HepG2 (cell line): ENCODE results near the gene IPCEF1. TPM values are rescaled to one million over a fixed set of nuclear protein-coding genes. Genes with fewer than 3 reads are reported as not detected.
A peak's percentile ranks its signal among the peaks of the same experiment; 100 is the strongest.

Experiments
- ATAC-seq: fragments of 200-7000 bp; cut with Tn5 transposase; 3 replicates; pipeline ENCODE4 v1.9.1; 2020; ENCODE audit warnings: mild to moderate bottlenecking, moderate library complexity
- BruUV-seq: library from RNA; stranded (reverse); fragments of 400-500 nt; replicated peaks from 2 replicates; lab custom pipeline; 2021; lab: Mats Ljungman, UMichigan
- CTCF ChIA-PET: fragments of 300-600 bp; formaldehyde crosslinking; extraction: SDS; loops from one replicate; lab custom pipeline; 2021; ENCODE audit warnings: low total read pairs, inconsistent platforms, low intra/inter-chr PET ratio; lab: Yijun Ruan, JAX
- POLR2A ChIA-PET: fragments of 350-600 bp; sonication (Branson Sonifier 250); formaldehyde crosslinking; loops from one replicate; lab custom pipeline; 2020; ENCODE audit warnings: antibody characterized with exemption, inconsistent platforms; lab: Yijun Ruan, JAX
- DNase-seq: peaks from one replicate; pipeline ENCODE4 v3.0.0-alpha.2; 2015; ENCODE audit warnings: low spot score
- FAIRE-seq: peaks from 3 replicates; lab custom pipeline; 2011; peaks lifted over from hg19 to GRCh38; lab: Jason Lieb, UNC
- H2AFZ ChIP-seq: one replicate; pipeline ENCODE4 v1.6.1; 2011; ENCODE audit warnings: low read length, inconsistent platforms
- H3K27ac ChIP-seq: fragments of 300-600 bp; 3 replicates; pipeline ENCODE4 v1.8.0; 2011; ENCODE audit warnings: mixed run types, mild to moderate bottlenecking, mixed read lengths, low read length, inconsistent platforms; ENCODE audit not compliant: insufficient read depth; ENCODE audit errors: extremely low read length
- H3K27me3 ChIP-seq, 2 experiments: fragments of 200-600 bp in 1 of 2; 2 replicates in 1 of 2; 3 replicates in 1 of 2; pipeline versions ENCODE4 v1.6.0 to v1.8.0; 2011; ENCODE audit warnings: low read length in 2 of 2, mild to moderate bottlenecking in 2 of 2, moderate library complexity in 2 of 2, inconsistent platforms in 1 of 2; ENCODE audit not compliant: insufficient read depth in 2 of 2, control insufficient read depth in 1 of 2
- H3K36me3 ChIP-seq, 2 experiments: fragments of 200-600 bp in 1 of 2; replicated peaks in 1 of 2; 2 replicates in 1 of 2; 3 replicates in 1 of 2; pipeline versions ENCODE4 v1.5.1 to v1.8.0; 2011; ENCODE audit warnings: low read length in 2 of 2, inconsistent platforms in 1 of 2; ENCODE audit not compliant: insufficient read depth in 2 of 2, control insufficient read depth in 1 of 2
- H3K4me1 ChIP-seq: 2 replicates; pipeline ENCODE4 v1.5.1; 2012; ENCODE audit warnings: low read length, inconsistent platforms; ENCODE audit not compliant: insufficient read depth
- H3K4me2 ChIP-seq: 2 replicates; pipeline ENCODE4 v1.6.0; 2011; ENCODE audit warnings: low read depth, low read length, inconsistent platforms
- H3K4me3 ChIP-seq, 3 experiments: fragments of 200-600 bp in 1 of 3; sonication (generic), shearing (Covaris generic) in 1 of 3; replicated peaks in 1 of 3; 2 replicates each; pipeline ENCODE4 v1.5.1; 2011 to 2016; ENCODE audit warnings: low read length in 3 of 3, inconsistent platforms in 2 of 3, low read depth in 2 of 3, mild to moderate bottlenecking in 2 of 3, control low read depth in 1 of 3, mixed read lengths in 1 of 3; ENCODE audit not compliant: insufficient read depth in 1 of 3
- H3K79me2 ChIP-seq: one replicate; pipeline ENCODE4 v1.6.1; 2011; ENCODE audit warnings: low read length, inconsistent platforms; ENCODE audit not compliant: insufficient read depth
- H3K9ac ChIP-seq: 2 replicates; pipeline ENCODE4 v1.6.0; 2011; ENCODE audit warnings: mild to moderate bottlenecking, low read depth, low read length, inconsistent platforms; ENCODE audit not compliant: insufficient read depth
- H3K9me3 ChIP-seq: 2 replicates; pipeline ENCODE4 v1.5.1; 2012; ENCODE audit warnings: mild to moderate bottlenecking, low read length
- H4K20me1 ChIP-seq: 2 replicates; pipeline ENCODE4 v1.6.0; 2011; ENCODE audit warnings: inconsistent platforms, mild to moderate bottlenecking, low read length, moderate library complexity; ENCODE audit not compliant: insufficient read depth
- AHDC1 ChIP-seq: sonication (generic); formaldehyde crosslinking; IDR thresholded peaks from 2 replicates; pipeline ENCODE4 v1.5.1; 2020; ENCODE audit warnings: mild to moderate bottlenecking, missing genetic modification reagents, borderline replicate concordance
- HMGXB4 ChIP-seq, 2 experiments: sonication (generic) in 1 of 2; formaldehyde crosslinking in 1 of 2; IDR thresholded peaks; 2 replicates each; pipeline versions ENCODE4 v1.4.0 to v1.6.1; 2018 to 2020; ENCODE audit warnings: missing genetic modification reagents in 2 of 2, borderline replicate concordance in 1 of 2, low read depth in 1 of 2, mild to moderate bottlenecking in 1 of 2, missing biosample characterization in 1 of 2
- MAFG ChIP-seq: sonication (generic); formaldehyde crosslinking; IDR thresholded peaks from 2 replicates; pipeline ENCODE4 v1.5.1; 2020; ENCODE audit warnings: mild to moderate bottlenecking, missing genetic modification reagents
- SMC3 ChIP-seq: IDR thresholded peaks from 2 replicates; pipeline ENCODE4 v1.6.1; 2011; ENCODE audit warnings: low read length, improper control_type of control experiment
- SRSF4 ChIP-seq: fragments of 200-400 bp; formaldehyde crosslinking; IDR thresholded peaks from one replicate; pipeline ENCODE4 v1.6.1; 2018; ENCODE audit warnings: mild to moderate bottlenecking, low read depth, low read length, moderate library complexity; ENCODE audit not compliant: poor library complexity, severe bottlenecking
- STAG1 ChIP-seq: sonication (generic); formaldehyde crosslinking; IDR thresholded peaks from 2 replicates; pipeline ENCODE4 v1.4.0; 2020; ENCODE audit warnings: missing genetic modification reagents
- ZBTB1 ChIP-seq: sonication (generic); formaldehyde crosslinking; IDR thresholded peaks from 2 replicates; pipeline ENCODE4 v1.4.0; 2020; ENCODE audit warnings: missing genetic modification reagents, borderline replicate concordance
- ZBTB33 ChIP-seq: sonication (generic); formaldehyde crosslinking; IDR thresholded peaks from 2 replicates; pipeline ENCODE4 v1.4.0; 2020; ENCODE audit warnings: missing genetic modification reagents
- ZNF644 ChIP-seq: IDR thresholded peaks from 2 replicates; pipeline ENCODE4 v1.6.1; 2016; ENCODE audit warnings: low read depth
- WGBS: methylation state at CpG from one replicate; pipeline ENCODE4 v1.1.6; 2017; ENCODE audit warnings: low lambda C conversion rate; 5-methylcytosine and 5-hydroxymethylcytosine counted together
- in situ Hi-C: cut with HindIII; loops from 2 replicates; pipeline ENCODE4 v1.10.0; 2017; ENCODE audit warnings: low pct_unique_long_range_greater_than_20kb; ENCODE audit not compliant: extremely low pct_ligation_motif_present
- intact Hi-C: fragments of 100-400 bp; cut with micrococcal nuclease; formaldehyde crosslinking; loops from one replicate; pipeline ENCODE4 v1.10.0; 2022; ENCODE audit not compliant: unreplicated experiment
- polyA plus RNA-seq, 8 experiments: library from polyadenylated mRNA; depleted of rRNA in 3 of 8; stranded (reverse) in 7 of 8; unstranded in 1 of 8; fragments of >200 nt; fragmentation: Illumina TruSeq in 4 of 8; extraction: Trizol in 4 of 8; gene quantifications; 2 replicates each; pipeline versions ENCODE4 v1.2.1 to v1.2.3, GENCODE V29; 2011 to 2016; ENCODE audit warnings: low read depth in 4 of 8, missing spikeins in 1 of 8, mixed read lengths in 1 of 8; ENCODE audit not compliant: insufficient read depth in 1 of 8
- total RNA-seq, 5 experiments: library from RNA; depleted of rRNA; stranded (reverse); fragments of >200 nt; fragmentation: Illumina TruSeq; extraction: Trizol; gene quantifications; 2 replicates each; pipeline ENCODE4 v1.2.3, GENCODE V29; 2016; ENCODE audit warnings: low read depth in 1 of 5
- TF ChIP-seq, protein P1 (sequence below): sonication (generic); formaldehyde crosslinking; IDR thresholded peaks from 2 replicates; pipeline ENCODE4 v1.5.0; 2020; ENCODE audit warnings: mild to moderate bottlenecking, missing genetic modification reagents, moderate library complexity

The IPCEF1 gene
- total and polyA plus RNA-seq, 2 of the 13 experiments (the other 11 are each of a cell fraction or from before 2014, with no cell fraction given): 0.03 TPM; not detected in 1

DNA sequence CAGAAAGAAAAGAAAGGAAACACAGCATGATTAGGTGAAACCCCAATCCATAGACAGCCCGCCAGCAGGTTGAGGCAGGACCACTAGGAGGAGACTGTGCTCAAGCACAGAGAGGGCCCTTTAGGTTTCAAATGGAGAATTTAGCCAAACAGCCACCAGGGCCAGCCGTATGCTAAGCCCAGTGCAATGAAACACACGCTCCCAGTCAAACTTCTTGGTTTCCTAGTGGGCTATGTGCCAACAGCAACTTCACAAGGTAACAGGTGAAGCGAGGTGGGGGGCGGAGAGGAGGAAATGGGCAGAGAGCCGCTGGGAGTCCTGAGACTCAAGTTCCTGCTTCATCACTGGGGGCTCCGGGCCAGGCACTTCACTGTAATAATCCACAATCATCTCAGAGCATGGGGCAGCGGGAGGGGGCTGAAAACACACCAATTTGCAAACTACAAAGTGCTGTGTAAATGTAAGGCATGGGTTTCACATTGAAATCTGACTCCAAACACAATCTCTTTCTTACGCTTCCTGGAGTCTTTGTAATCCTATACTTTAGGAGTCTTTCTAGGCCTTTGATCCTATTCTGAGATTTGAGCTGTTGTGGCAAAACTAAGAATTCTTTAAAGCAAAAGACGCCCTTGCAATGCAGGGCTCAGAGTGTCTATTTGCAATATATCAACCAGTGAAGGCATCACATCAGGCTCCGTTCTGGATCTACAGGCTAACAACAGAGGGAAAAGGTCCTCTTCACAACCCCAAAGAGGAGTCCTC, 200.3 kb downstream of the IPCEF1 start:
- H3K4me2 ChIP-seq: peak overlapping the region; percentile 20; the same call in 1 of the 2 replicates
- intact Hi-C loops (loop anchor here (1.0 to 10.0 kb wide), 2 partner anchors 188 to 214 kb away; no protein-coding TSS in a partner anchor), in situ Hi-C loops (loop anchor here (10.0 to 25.0 kb wide), 3 partner anchors 208 to 506 kb away; partner anchors contain the start of gene CNKSR3)
- H3K36me3 ChIP-seq: no peaks in the 10 kb centered on the region
- peak; percentile 99 for ATAC-seq
- no peaks in the 10 kb centered on the region; a peak in 2 of 5 replicates for H3K27me3 ChIP-seq
- H3K79me2 ChIP-seq: no peaks in the 10 kb centered on the region
- no peaks in the 10 kb centered on the region for H4K20me1 ChIP-seq
- 0 out of 2 replicates have a peak, but pooled peaks cover 6% of the 10 kb centered on the region for H3K9me3 ChIP-seq
- ChIA-PET CTCF (interaction anchor here (3.2 kb wide), 1 partner anchor 121 kb away, joined by 25 read pairs; no protein-coding TSS in a partner anchor), POLR2A (no interaction called here)
- no peak overlapping the region for H3K4me3 ChIP-seq
- FAIRE-seq: no peak
- no TSS peak for BruUV-seq
- no peak overlapping the region for H3K9ac ChIP-seq
- H3K4me1 ChIP-seq: no peaks in the 10 kb centered on the region
- 42% methylated on average over 11 of the region's 11 CpGs for WGBS
- H3K27ac ChIP-seq: no peak overlapping the region
- DNase-seq: peak; percentile 30
- no peak overlapping the region for H2AFZ ChIP-seq
- TF ChIP-seq ZNF644 (CRISPR knock-in tag) (no peak), ZBTB33 (CRISPR knock-in tag) (peak; percentile 66), SMC3 (peak; percentile 54; the same call in 1 of the 2 replicates), STAG1 (CRISPR knock-in tag) (peak; percentile 67), SRSF4 (no peak), HMGXB4 (CRISPR knock-in tag; IDR thresholded peaks at IDR 0.05; ENCODE audit: borderline replicate concordance in 1 of 2, low read depth in 1 of 2) (0 out of 4 replicates have a peak, but pooled peaks of 1 of the 2 experiments have one; percentile 30), AHDC1 (CRISPR knock-in tag) (no peak), ZBTB1 (CRISPR knock-in tag) (no peak), MAFG (no peak)
- TF ChIP-seq, protein P1, sequence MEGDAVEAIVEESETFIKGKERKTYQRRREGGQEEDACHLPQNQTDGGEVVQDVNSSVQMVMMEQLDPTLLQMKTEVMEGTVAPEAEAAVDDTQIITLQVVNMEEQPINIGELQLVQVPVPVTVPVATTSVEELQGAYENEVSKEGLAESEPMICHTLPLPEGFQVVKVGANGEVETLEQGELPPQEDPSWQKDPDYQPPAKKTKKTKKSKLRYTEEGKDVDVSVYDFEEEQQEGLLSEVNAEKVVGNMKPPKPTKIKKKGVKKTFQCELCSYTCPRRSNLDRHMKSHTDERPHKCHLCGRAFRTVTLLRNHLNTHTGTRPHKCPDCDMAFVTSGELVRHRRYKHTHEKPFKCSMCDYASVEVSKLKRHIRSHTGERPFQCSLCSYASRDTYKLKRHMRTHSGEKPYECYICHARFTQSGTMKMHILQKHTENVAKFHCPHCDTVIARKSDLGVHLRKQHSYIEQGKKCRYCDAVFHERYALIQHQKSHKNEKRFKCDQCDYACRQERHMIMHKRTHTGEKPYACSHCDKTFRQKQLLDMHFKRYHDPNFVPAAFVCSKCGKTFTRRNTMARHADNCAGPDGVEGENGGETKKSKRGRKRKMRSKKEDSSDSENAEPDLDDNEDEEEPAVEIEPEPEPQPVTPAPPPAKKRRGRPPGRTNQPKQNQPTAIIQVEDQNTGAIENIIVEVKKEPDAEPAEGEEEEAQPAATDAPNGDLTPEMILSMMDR (CRISPR knock-in tag): peak; percentile 63
